ENCODE data around the gene SP7. TPM values are rescaled to one million over a fixed set of nuclear protein-coding genes. Genes with fewer than 3 reads are reported as not detected.

The SP7 gene
- total and polyA plus RNA-seq, 9 of the 15 experiments (the other 6 are each of a cell fraction or from before 2014, with no cell fraction given): 0.04 TPM; not detected in 8

DNA sequence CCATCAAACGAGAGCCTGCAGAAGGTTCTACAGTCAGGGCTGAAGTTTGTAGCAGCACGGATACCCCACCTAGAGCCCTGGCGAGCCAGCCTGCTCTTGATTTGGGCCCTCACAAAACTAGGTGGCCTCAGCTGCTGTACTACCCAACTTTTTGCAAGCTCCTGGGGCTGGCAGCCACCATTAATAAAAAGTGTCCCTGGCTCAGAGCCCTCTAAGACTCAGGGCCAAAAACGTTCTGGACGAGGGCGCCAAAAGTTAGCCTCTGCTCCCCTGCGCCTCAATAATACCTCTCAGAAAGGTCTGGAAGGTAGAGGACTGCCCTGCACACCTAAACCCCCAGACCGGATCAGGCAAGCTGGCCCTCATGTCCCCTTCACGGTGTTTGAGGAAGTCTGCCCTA lies 49.7 kb downstream of the SP7 start:
- in situ Hi-C loops (cut with MboI): loop anchor here (5.0 kb wide), 2 partner anchors 74 to 219 kb away; no protein-coding TSS in a partner anchor
- TF ChIP-seq NR2F6 (CRISPR knock-in tag; IDR thresholded peaks at IDR 0.05): no peak
- TF ChIP-seq CBFA2T2 (conservative IDR thresholded peaks at IDR 0.05): no peak
- TF ChIP-seq POLR2AphosphoS5 (IDR thresholded peaks at IDR 0.05; ENCODE audit: control insufficient read depth, insufficient read depth, low read depth, low read length): 0 out of 2 replicates have a peak, but pooled peaks have one; percentile 10
- 85% methylated on average over 9 of the region's 9 CpGs for WGBS (ENCODE audit: insufficient coverage, low coverage, missing lambda C conversion rate)

GRCh38 chr12:53279888-53280498 lies 56.2 kb downstream of the SP7 start:
- CTCF ChIA-PET (ENCODE audit: low intra/inter-chr PET ratio): no interaction called here
- H3K4me2 ChIP-seq (ENCODE audit: insufficient read depth, low read length): no peak overlapping the region
- no peak overlapping the region for H3K4me3 ChIP-seq
- intact Hi-C loops (cut with micrococcal nuclease) (no loop called here), in situ Hi-C loops (cut with MboI) (no loop called here)
- no peaks in the 10 kb centered on the region for H3K9me1 ChIP-seq (ENCODE audit: control insufficient read depth, insufficient read depth, low read length)
- FAIRE-seq (no peak), DNase-seq (ENCODE audit: extremely low read depth in 1 of 4, low spot score in 3 of 4) (no peak), ATAC-seq (no peak)
- no peaks in the 10 kb centered on the region for H3K4me1 ChIP-seq (replicated peaks in 1 of 2; ENCODE audit: control insufficient read depth in 2 of 2, insufficient read depth in 2 of 2, low read length in 2 of 2)
- peak overlapping the region in 1 of 2 experiments; percentile 65; a peak in 1 of 4 replicates for H3K9ac ChIP-seq (ENCODE audit: insufficient read depth in 1 of 2, low read depth in 2 of 2, low read length in 2 of 2)
- WGBS (ENCODE audit: insufficient coverage, low coverage, missing lambda C conversion rate): 92% methylated on average over 9 of the region's 9 CpGs
- TF ChIP-seq TARDBP (IDR thresholded peaks at IDR 0.05): no peak
- no peak for TF ChIP-seq DMBX1 (CRISPR knock-in tag; IDR thresholded peaks at IDR 0.05; ENCODE audit: borderline replicate concordance)
- no peak for TF ChIP-seq POLR2AphosphoS5 (IDR thresholded peaks at IDR 0.05; ENCODE audit: control insufficient read depth, insufficient read depth, low read depth, low read length)
- no peak for TF ChIP-seq RFX5 (IDR thresholded peaks at IDR 0.05; ENCODE audit: low read depth, low read length)
- no peak for TF ChIP-seq MITF (IDR thresholded peaks at IDR 0.05)
- H4K20me1 ChIP-seq (replicated peaks; ENCODE audit: control insufficient read depth, insufficient read depth, low read length): no peaks in the 10 kb centered on the region; the same call in 1 of the 2 replicates
- H3K9me3 ChIP-seq (replicated peaks; ENCODE audit: control insufficient read depth, insufficient read depth, low read depth, low read length): no peaks in the 10 kb centered on the region
- peaks cover 90% of the 10 kb centered on the region for H3K36me3 ChIP-seq (ENCODE audit: control insufficient read depth, insufficient read depth, low read length)
- H3K27me3 ChIP-seq (ENCODE audit: control insufficient read depth in 2 of 2, insufficient read depth in 2 of 2, low read length in 2 of 2): no peaks in the 10 kb centered on the region
- BruUV-seq (replicated peaks): no TSS peak
- H3K27ac ChIP-seq (ENCODE audit: extremely low read depth, low read depth, low read length): no peak overlapping the region
- POLR2A ChIA-PET: interaction anchor here (0.8 to 3.2 kb wide), 4 partner anchors 12 to 25 kb away, joined by 3 to 22 read pairs (median 10); partner anchors contain the start of gene ESPL1
- H3K79me2 ChIP-seq (ENCODE audit: control insufficient read depth, insufficient read depth, low read length): no peaks in the 10 kb centered on the region
- H2AFZ ChIP-seq (ENCODE audit: low read depth, low read length): no peak overlapping the region

More for the DNA sequence above, 49.7 kb downstream of the SP7 start:
- POLR2A ChIA-PET: interaction anchor here (0.6 to 2.1 kb wide), 5 partner anchors 8 to 58 kb away, joined by 3 to 6 read pairs (median 4); partner anchors contain the start of gene ESPL1
- DNase-seq (ENCODE audit: extremely low read depth in 1 of 4, low spot score in 3 of 4) (no peak), ATAC-seq (no peak), FAIRE-seq (no peak)
- BruUV-seq (replicated peaks): no TSS peak
- Histone ChIP-seq H3K79me2 (ENCODE audit: control insufficient read depth, insufficient read depth, low read length) (no peaks in the 10 kb centered on the region), H3K27ac (ENCODE audit: extremely low read depth, low read depth, low read length) (no peak overlapping the region), H3K4me1 (replicated peaks in 1 of 2; ENCODE audit: control insufficient read depth in 2 of 2, insufficient read depth in 2 of 2, low read length in 2 of 2) (peaks cover 0 to 6% of the 10 kb centered on the region in 2 experiments; a peak in 1 of 5 replicates), H3K36me3 (ENCODE audit: control insufficient read depth, insufficient read depth, low read length) (peaks cover 88% of the 10 kb centered on the region), H3K9me3 (replicated peaks; ENCODE audit: control insufficient read depth, insufficient read depth, low read depth, low read length) (no peaks in the 10 kb centered on the region), H3K4me2 (ENCODE audit: insufficient read depth, low read length) (no peak overlapping the region), H3K9ac (ENCODE audit: insufficient read depth in 1 of 2, low read depth in 2 of 2, low read length in 2 of 2) (peak overlapping the region in 1 of 2 experiments; percentile 23; a peak in 1 of 4 replicates), H4K20me1 (replicated peaks; ENCODE audit: control insufficient read depth, insufficient read depth, low read length) (no peaks in the 10 kb centered on the region), H3K9me1 (ENCODE audit: control insufficient read depth, insufficient read depth, low read length) (no peaks in the 10 kb centered on the region), H3K4me3 (no peak overlapping the region), H2AFZ (ENCODE audit: low read depth, low read length) (no peak overlapping the region), H3K27me3 (ENCODE audit: control insufficient read depth in 2 of 2, insufficient read depth in 2 of 2, low read length in 2 of 2) (no peaks in the 10 kb centered on the region)
- CTCF ChIA-PET (ENCODE audit: low intra/inter-chr PET ratio): interaction anchor here (3.1 kb wide), 1 partner anchor 73 kb away, joined by 41 read pairs; no protein-coding TSS in a partner anchor
- intact Hi-C loops (cut with micrococcal nuclease): loop anchor here (5.0 kb wide), 1 partner anchor 129 kb away; no protein-coding TSS in a partner anchor

All from K562 (cell line).